Spleen (tissue), 11 donors: Measurements from ENCODE around the gene BCL11B. TPM values are rescaled to one million over a fixed set of nuclear protein-coding genes. Genes with fewer than 3 reads are reported as not detected.

Source experiments
- DNase-seq: peaks from one replicate; pipeline ENCODE4 v3.0.0-alpha.2; 2020
- H3K27ac ChIP-seq, 8 donors: fragments of 200-600 bp; sonication (generic) in 7 of 8; 1 replicate in 4 of 8; 2 replicates in 4 of 8; pipeline versions ENCODE4 v1.5.0 to v1.8.0; 2016 to 2021; ENCODE audit warnings: inconsistent platforms in 4 of 8, mild to moderate bottlenecking in 4 of 8, moderate library complexity in 1 of 8
- H3K27me3 ChIP-seq, 7 donors: fragments of 200-600 bp; sonication (generic) in 6 of 7; replicated peaks in 1 of 7; 1 replicate in 4 of 7; 2 replicates in 3 of 7; pipeline versions ENCODE4 v1.5.0 to v1.8.0; 2016 to 2021; ENCODE audit warnings: inconsistent platforms in 3 of 7, mild to moderate bottlenecking in 1 of 7
- H3K36me3 ChIP-seq, 6 donors: fragments of 200-600 bp; sonication (generic) in 5 of 6; 1 replicate in 4 of 6; 2 replicates in 2 of 6; pipeline versions ENCODE4 v1.5.0 to v1.8.0; 2016 to 2021; ENCODE audit warnings: inconsistent platforms in 2 of 6
- H3K4me1 ChIP-seq, 6 donors: fragments of 200-600 bp; sonication (generic) in 5 of 6; 1 replicate in 3 of 6; 2 replicates in 3 of 6; pipeline versions ENCODE4 v1.5.0 to v1.8.0; 2016 to 2021; ENCODE audit warnings: inconsistent platforms in 3 of 6
- H3K4me3 ChIP-seq, 8 donors: fragments of 200-600 bp; sonication (generic) in 7 of 8; 1 replicate in 4 of 8; 2 replicates in 4 of 8; pipeline versions ENCODE4 v1.5.0 to v1.8.0; 2016 to 2021; ENCODE audit warnings: inconsistent platforms in 4 of 8, mild to moderate bottlenecking in 4 of 8, moderate library complexity in 2 of 8
- H3K9me3 ChIP-seq, 8 donors: fragments of 200-600 bp; sonication (generic) in 7 of 8; 1 replicate in 4 of 8; 2 replicates in 4 of 8; pipeline versions ENCODE4 v1.5.0 to v1.8.0; 2016 to 2021; ENCODE audit warnings: inconsistent platforms in 4 of 8
- CTCF ChIP-seq, 11 experiments: fragments of 200-600 bp in 7 of 11; fragments of 450-650 bp in 4 of 11; sonication (generic) in 4 of 11; IDR thresholded peaks in 8 of 11; conservative IDR thresholded peaks in 3 of 11; 1 replicate in 7 of 11; 2 replicates in 4 of 11; pipeline versions ENCODE4 v1.4.0 to v1.8.0; 2016 to 2021; ENCODE audit warnings: antibody characterized with exemption in 11 of 11, inconsistent platforms in 4 of 11, mild to moderate bottlenecking in 1 of 11
- POLR2A ChIP-seq, 3 donors: fragments of 450-650 bp; IDR thresholded peaks; one replicate each; pipeline ENCODE4 v1.5.1; 2017; ENCODE audit warnings: antibody characterized with exemption in 3 of 3, mild to moderate bottlenecking in 1 of 3
- POLR2AphosphoS5 ChIP-seq, 3 donors: sonication (generic); formaldehyde crosslinking; IDR thresholded peaks; one replicate each; pipeline ENCODE4 v1.5.1; 2017; ENCODE audit warnings: antibody characterized with exemption in 3 of 3
- WGBS, 5 donors: extraction: QIAGEN DNeasy Blood & Tissue Kit in 3 of 5; methylation state at CpG; one replicate each; pipeline versions ENCODE4 v1.1.5 to v1.1.7; 2013 to 2018; 5-methylcytosine and 5-hydroxymethylcytosine counted together
- intact Hi-C: fragments of 100-400 bp; cut with DNase I; formaldehyde crosslinking; loops from one replicate; pipeline ENCODE4 v1.15.0; 2023; ENCODE audit warnings: low total_unique reads
- polyA plus RNA-seq, 3 donors: library from polyadenylated mRNA; stranded (reverse); fragments of 200-250 nt; gene quantifications; one replicate each; pipeline ENCODE4 v1.2.1, GENCODE V29; 2013
- total RNA-seq, 7 donors: library from RNA; depleted of rRNA in 3 of 7; stranded (reverse); fragments of >200 nt in 3 of 7; fragmentation: NEBNext Ultra II Directional in 4 of 7; extraction: Animal tissue kit (Norgen Biotek cat#: 25700) in 4 of 7; gene quantifications; one replicate each; pipeline versions ENCODE4 v1.1.0 to v1.2.1, GENCODE V29; 2016 to 2021
- donor health status: healthy with polysubstance abuse.
- donor health status: DM: no; HTN: no; CAD: no; lungs with moderate emphysema.
- donor health status: DM: no; HTN: no; CAD: no.
- donor health status: Bipolar disorder and iron deficiency.
- donor health status: healthy.
- donor health status: DM: no; HTN: no; CAD: no.
- donor health status: DM: yes; HTN: yes; CAD: no.

Gene BCL11B
- total and polyA plus RNA-seq, 10 donors = 0.74 to 21.1 (median 11.4) TPM

GRCh38 chr14:99129211-99129696 lies 142.7 kb downstream of the BCL11B start:
- H3K9me3 ChIP-seq = no peaks in the 10 kb centered on the region
- H3K27ac ChIP-seq = no peak overlapping the region
- no peak overlapping the region for H3K4me3 ChIP-seq
- no peaks in the 10 kb centered on the region for H3K36me3 ChIP-seq
- DNase-seq = peak; percentile 54
- H3K27me3 ChIP-seq = peaks cover 0 to 3% (median 0%) of the 10 kb centered on the region in 7 donors
- peaks cover 0 to 4% (median 0%) of the 10 kb centered on the region in 6 donors for H3K4me1 ChIP-seq
- WGBS, 5 donors = 59 to 73% (median 62%) methylated on average over 11 to 12 of the region's 12 CpGs
- TF ChIP-seq CTCF (IDR thresholded peaks at IDR 0.05 in 8 of 11, conservative IDR thresholded peaks at IDR 0.05 in 3 of 11) (no peak), POLR2A (IDR thresholded peaks at IDR 0.05) (no peak), POLR2AphosphoS5 (IDR thresholded peaks at IDR 0.05) (no peak)
- intact Hi-C loops = no loop called here

- Histone ChIP-seq H3K4me1 (peaks cover 0 to 4% (median 0%) of the 10 kb centered on the region in 6 donors), H3K36me3 (no peaks in the 10 kb centered on the region), H3K4me3 (no peak overlapping the region), H3K9me3 (peaks cover 0 to 5% (median 0%) of the 10 kb centered on the region in 8 donors), H3K27me3 (peaks cover 0 to 3% (median 0%) of the 10 kb centered on the region in 7 donors), H3K27ac (no peak overlapping the region)
- WGBS, 5 donors = 87 to 95% (median 92%) methylated on average over 17 of the region's 17 CpGs
- no peak for DNase-seq
- intact Hi-C loops = no loop called here
- TF ChIP-seq CTCF (IDR thresholded peaks at IDR 0.05 in 8 of 11, conservative IDR thresholded peaks at IDR 0.05 in 3 of 11) (no peak), POLR2A (IDR thresholded peaks at IDR 0.05) (no peak), POLR2AphosphoS5 (IDR thresholded peaks at IDR 0.05) (no peak)
Measured at GRCh38 chr14:99128185-99128584, 143.8 kb downstream of the BCL11B start.

GRCh38 chr14:99127651-99128167 lies 144.3 kb downstream of the BCL11B start:
- intact Hi-C loops = no loop called here
- TF ChIP-seq POLR2AphosphoS5 (IDR thresholded peaks at IDR 0.05) (no peak), CTCF (IDR thresholded peaks at IDR 0.05 in 8 of 11, conservative IDR thresholded peaks at IDR 0.05 in 3 of 11) (no peak), POLR2A (IDR thresholded peaks at IDR 0.05) (no peak)
- H3K27ac ChIP-seq = no peak overlapping the region
- H3K36me3 ChIP-seq = no peaks in the 10 kb centered on the region
- peaks cover 0 to 4% (median 0%) of the 10 kb centered on the region in 6 donors for H3K4me1 ChIP-seq
- DNase-seq = no peak
- no peak overlapping the region for H3K4me3 ChIP-seq
- H3K9me3 ChIP-seq = peaks cover 0 to 7% (median 0%) of the 10 kb centered on the region in 8 donors
- WGBS, 5 donors = 48 to 85% (median 61%) methylated on average over 9 of the region's 9 CpGs
- H3K27me3 ChIP-seq = peaks cover 0 to 3% (median 0%) of the 10 kb centered on the region in 7 donors

DNA sequence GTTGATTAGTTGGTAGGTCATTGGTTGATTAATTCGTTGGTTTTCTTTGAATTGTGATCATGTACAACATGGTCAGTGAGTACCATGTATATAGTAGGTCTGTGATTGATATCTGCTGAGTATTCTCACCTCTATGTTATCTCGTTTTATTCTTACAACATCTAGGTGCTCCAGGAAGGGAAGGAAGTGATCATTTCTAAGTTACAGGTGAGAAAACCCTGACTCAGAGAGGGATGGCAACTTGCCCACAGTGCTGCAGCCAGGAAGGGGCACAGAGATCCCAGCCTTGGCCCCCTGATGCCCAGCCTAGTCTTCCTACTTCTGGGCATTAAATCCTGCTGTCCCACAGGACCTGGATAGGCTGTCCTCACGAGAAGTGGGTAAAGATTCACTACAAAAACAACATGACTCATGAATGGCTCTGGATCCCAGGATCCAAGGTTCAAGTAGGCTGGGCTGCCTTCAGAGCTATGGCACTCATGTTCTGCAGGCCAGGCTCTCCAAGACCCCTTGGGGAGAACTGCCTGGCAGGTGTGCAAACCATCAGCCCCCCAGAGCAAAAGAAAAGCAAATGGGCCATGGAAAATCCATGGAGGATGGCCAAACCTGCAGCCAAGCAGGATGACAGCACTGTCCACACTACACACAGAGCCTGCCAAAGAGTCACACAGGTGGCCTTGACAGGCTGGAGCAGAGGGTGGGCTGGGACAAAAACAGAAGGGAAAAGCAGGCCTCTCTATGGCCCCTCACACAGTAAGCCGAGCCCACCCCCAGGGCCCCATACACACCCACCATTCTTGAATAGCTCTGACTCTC lies 146.2 kb downstream of the BCL11B start:
- Histone ChIP-seq H3K4me3 (no peak overlapping the region), H3K4me1 (peaks cover 0 to 4% (median 0%) of the 10 kb centered on the region in 6 donors), H3K36me3 (no peaks in the 10 kb centered on the region), H3K27ac (no peak overlapping the region), H3K27me3 (peaks cover 0 to 10% (median 0%) of the 10 kb centered on the region in 7 donors), H3K9me3 (peaks cover 0 to 7% (median 0%) of the 10 kb centered on the region in 8 donors)
- intact Hi-C loops = no loop called here
- DNase-seq = peak; percentile 41
- WGBS, 5 donors = 56 to 63% (median 61%) methylated on average over 3 to 4 of the region's 4 CpGs
- no peak for TF ChIP-seq POLR2A (IDR thresholded peaks at IDR 0.05)
- no peak for TF ChIP-seq CTCF (IDR thresholded peaks at IDR 0.05 in 8 of 11, conservative IDR thresholded peaks at IDR 0.05 in 3 of 11)
- TF ChIP-seq POLR2AphosphoS5 (IDR thresholded peaks at IDR 0.05) = no peak
